NT2/D1 (cell line): ENCODE data around the gene CACNA1H.

Experiments
- DNase-seq: peaks from one replicate; pipeline ENCODE4 v3.0.0-alpha.2; 2011; ENCODE audit warnings: low read depth, low spot score
- H3K27me3 ChIP-seq: 2 replicates; pipeline ENCODE4 v1.6.0; 2011; ENCODE audit warnings: mild to moderate bottlenecking; ENCODE audit not compliant: insufficient read length, insufficient read depth
- H3K36me3 ChIP-seq: 2 replicates; pipeline ENCODE4 v1.6.1; 2011; ENCODE audit warnings: mild to moderate bottlenecking, low read length, mixed read lengths; ENCODE audit not compliant: insufficient read depth, insufficient read length
- H3K4me1 ChIP-seq: 2 replicates; pipeline ENCODE4 v1.5.1; 2011; ENCODE audit not compliant: insufficient read depth, insufficient read length
- H3K4me3 ChIP-seq: 2 replicates; pipeline ENCODE4 v1.5.1; 2011; ENCODE audit warnings: low read depth; ENCODE audit not compliant: insufficient read length
- H3K9ac ChIP-seq: 2 replicates; pipeline ENCODE4 v1.6.0; 2011; ENCODE audit warnings: low read depth; ENCODE audit not compliant: insufficient read length
- H3K9me3 ChIP-seq: 2 replicates; pipeline ENCODE4 v1.5.1; 2011; ENCODE audit warnings: mild to moderate bottlenecking, low read length; ENCODE audit not compliant: insufficient read depth
- SUZ12 ChIP-seq: IDR thresholded peaks from 2 replicates; pipeline ENCODE4 v1.6.1; 2011; ENCODE audit not compliant: insufficient read length, insufficient read depth; ENCODE audit errors: extremely low read depth
- YY1 ChIP-seq: IDR thresholded peaks from 2 replicates; pipeline ENCODE4 v1.6.1; 2011; ENCODE audit not compliant: insufficient read length, insufficient read depth
- ZNF274 ChIP-seq: IDR thresholded peaks from 2 replicates; pipeline ENCODE4 v1.6.1; 2011; ENCODE audit warnings: mild to moderate bottlenecking, low read depth, low read length

Gene CACNA1H

GRCh38 chr16:1164975-1165374, 12.1 kb downstream of the CACNA1H start:
- no peaks in the 10 kb centered on the region for H3K27me3 ChIP-seq
- H3K4me1 ChIP-seq, result peaks cover 35% of the 10 kb centered on the region
- TF ChIP-seq SUZ12, result no peak
- no peak for TF ChIP-seq ZNF274
- no peak for TF ChIP-seq YY1
- H3K36me3 ChIP-seq, result peaks cover 49% of the 10 kb centered on the region
- no peak overlapping the region for H3K4me3 ChIP-seq
- no peak for DNase-seq
- no peaks in the 10 kb centered on the region for H3K9me3 ChIP-seq
- peak overlapping the region; percentile 21 for H3K9ac ChIP-seq

GRCh38 chr16:1165511-1165910, 12.6 kb downstream of the CACNA1H start:
- H3K9ac ChIP-seq, result no peak overlapping the region
- TF ChIP-seq SUZ12 (no peak), YY1 (no peak), ZNF274 (no peak)
- no peaks in the 10 kb centered on the region for H3K9me3 ChIP-seq
- no peak for DNase-seq
- H3K36me3 ChIP-seq, result peaks cover 44% of the 10 kb centered on the region
- no peaks in the 10 kb centered on the region for H3K27me3 ChIP-seq
- peaks cover 35% of the 10 kb centered on the region for H3K4me1 ChIP-seq
- H3K4me3 ChIP-seq, result no peak overlapping the region

GRCh38 chr16:1167276-1168107, 14.6 kb downstream of the CACNA1H start:
- Histone ChIP-seq H3K9ac (no peak overlapping the region), H3K9me3 (no peaks in the 10 kb centered on the region), H3K36me3 (peaks cover 36% of the 10 kb centered on the region), H3K27me3 (no peaks in the 10 kb centered on the region), H3K4me1 (peaks cover 39% of the 10 kb centered on the region), H3K4me3 (no peak overlapping the region)
- TF ChIP-seq ZNF274 (no peak), SUZ12 (no peak), YY1 (no peak)
- DNase-seq, result no peak

GRCh38 chr16:1168837-1169236, 15.9 kb downstream of the CACNA1H start:
- TF ChIP-seq YY1 (no peak), ZNF274 (no peak), SUZ12 (no peak)
- Histone ChIP-seq H3K36me3 (peaks cover 34% of the 10 kb centered on the region), H3K4me1 (peaks cover 26% of the 10 kb centered on the region), H3K9ac (no peak overlapping the region), H3K9me3 (no peaks in the 10 kb centered on the region), H3K4me3 (no peak overlapping the region), H3K27me3 (no peaks in the 10 kb centered on the region)
- DNase-seq, result no peak

- no peak for DNase-seq
- peaks cover 29% of the 10 kb centered on the region for H3K36me3 ChIP-seq
- H3K4me1 ChIP-seq, result peaks cover 23% of the 10 kb centered on the region
- H3K27me3 ChIP-seq, result no peaks in the 10 kb centered on the region
- peak overlapping the region; percentile 64 for H3K9ac ChIP-seq
- no peak overlapping the region for H3K4me3 ChIP-seq
- H3K9me3 ChIP-seq, result no peaks in the 10 kb centered on the region
- TF ChIP-seq ZNF274 (no peak), YY1 (no peak), SUZ12 (no peak)
Observed at GRCh38 chr16:1169285-1170075, 16.6 kb downstream of the CACNA1H start.

- Histone ChIP-seq H3K9me3 (no peaks in the 10 kb centered on the region), H3K36me3 (peaks cover 28% of the 10 kb centered on the region), H3K27me3 (no peaks in the 10 kb centered on the region), H3K9ac (peak overlapping the region; percentile 64), H3K4me3 (no peak overlapping the region), H3K4me1 (peaks cover 23% of the 10 kb centered on the region)
- no peak for TF ChIP-seq YY1
- TF ChIP-seq ZNF274, result no peak
- no peak for TF ChIP-seq SUZ12
- no peak for DNase-seq
Observed at GRCh38 chr16:1170076-1170418, 17.1 kb downstream of the CACNA1H start.

- TF ChIP-seq ZNF274, result no peak
- TF ChIP-seq YY1, result no peak
- no peak for TF ChIP-seq SUZ12
- no peaks in the 10 kb centered on the region for H3K27me3 ChIP-seq
- no peak for DNase-seq
- peaks cover 21% of the 10 kb centered on the region for H3K4me1 ChIP-seq
- peak overlapping the region; percentile 26 for H3K9ac ChIP-seq
- H3K4me3 ChIP-seq, result no peak overlapping the region
- no peaks in the 10 kb centered on the region for H3K9me3 ChIP-seq
- H3K36me3 ChIP-seq, result peaks cover 21% of the 10 kb centered on the region
Observed at GRCh38 chr16:1171001-1171400, 18.1 kb downstream of the CACNA1H start.
